Stimulated activated CD8-positive, alpha-beta memory T cell treated with anti-CD3 and anti-CD28 coated beads, Interleukin-4, amount 100 ng/mL, for 4 hours (primary cell): Measurements from ENCODE around the gene LRRTM1.

Source experiments
- DNase-seq, 2 donors: peaks; one replicate each; pipeline ENCODE4 v3.0.0-alpha.2; 2020; ENCODE audit warnings: low read depth in 2 of 2, low spot score in 1 of 2

The LRRTM1 gene

GRCh38 chr2:80303006-80303908, 1.3 kb downstream of the LRRTM1 start:
- no peak for DNase-seq

DNA sequence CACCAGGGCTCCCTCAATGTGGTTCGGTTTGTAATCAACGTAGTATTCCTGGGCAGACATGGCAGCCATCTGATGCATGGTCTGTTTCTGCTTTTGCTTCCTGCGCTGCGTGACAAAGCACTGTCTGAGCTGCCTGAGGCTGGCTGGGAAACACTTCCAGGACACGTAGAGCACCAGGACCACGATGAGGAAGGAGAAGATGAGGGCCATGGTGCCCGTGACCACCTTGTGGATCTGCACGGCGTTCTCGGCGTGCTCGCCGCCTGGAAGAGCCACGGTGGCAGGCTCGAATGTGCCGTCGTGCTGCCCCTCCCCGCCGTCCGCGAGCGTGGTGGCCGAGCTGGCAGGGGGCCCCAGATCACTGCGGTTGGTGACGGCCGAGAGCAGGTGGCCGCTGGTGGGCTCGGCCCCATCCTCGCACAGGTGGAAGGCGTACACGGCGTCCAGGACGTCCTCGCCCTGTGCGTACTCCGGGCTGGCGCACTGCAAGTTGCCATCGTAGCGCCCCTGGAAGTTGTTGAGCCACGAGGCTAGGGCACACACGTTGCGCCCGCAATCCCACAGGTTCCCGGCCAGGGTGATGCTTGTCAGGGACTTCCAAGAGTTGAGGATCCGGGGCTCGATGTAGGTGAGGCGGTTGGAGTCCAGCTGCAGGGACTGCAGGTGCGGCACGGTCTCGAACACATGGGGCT, 2.1 kb downstream of the LRRTM1 start:
- DNase-seq: no peak

DNA sequence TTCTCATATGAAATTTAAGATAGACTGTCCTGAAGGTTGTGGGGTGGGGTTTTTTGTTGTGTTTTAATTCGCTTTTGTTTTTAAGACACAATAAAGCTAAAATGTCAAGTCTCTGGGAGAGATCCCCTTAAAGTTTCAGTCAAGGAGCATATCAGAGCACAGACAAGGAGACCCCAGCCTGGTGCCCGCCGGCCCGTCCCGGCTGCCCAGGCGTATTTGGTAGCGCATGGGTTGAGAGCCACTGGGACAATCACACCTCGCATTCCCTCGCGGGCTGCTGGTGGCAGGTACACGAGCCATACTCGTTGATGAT, 2.6 kb downstream of the LRRTM1 start:
- no peak for DNase-seq

- DNase-seq: no peak
Measured at GRCh38 chr2:80300954-80301353, 3.6 kb downstream of the LRRTM1 start.

GRCh38 chr2:80300346-80300745, 4.2 kb downstream of the LRRTM1 start:
- DNase-seq: no peak

GRCh38 chr2:80299661-80300060, 4.9 kb downstream of the LRRTM1 start:
- DNase-seq: no peak

- DNase-seq: no peak
Measured at GRCh38 chr2:80298954-80299353, 5.6 kb downstream of the LRRTM1 start.

- no peak for DNase-seq
Measured at GRCh38 chr2:80293039-80293438, 11.5 kb downstream of the LRRTM1 start.

DNA sequence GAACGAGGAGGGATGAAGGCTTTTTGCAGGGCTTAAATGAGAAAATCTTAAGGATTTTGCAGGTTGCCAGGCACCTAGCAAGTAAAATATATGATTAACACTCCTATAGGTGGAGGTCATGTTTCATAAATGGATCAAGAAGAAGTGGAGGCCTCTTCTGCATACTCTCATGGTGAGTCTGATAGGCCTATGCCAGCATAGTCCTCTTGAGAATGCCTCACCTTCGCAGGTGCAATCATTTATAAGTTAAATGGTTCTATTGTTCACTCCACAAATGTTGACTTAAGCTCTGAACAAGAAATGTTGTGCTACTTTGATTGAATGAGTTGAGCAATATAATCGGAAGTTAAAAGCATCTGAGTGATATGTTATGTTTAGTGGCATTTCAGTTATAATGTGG, 12.1 kb downstream of the LRRTM1 start:
- DNase-seq: no peak

DNA sequence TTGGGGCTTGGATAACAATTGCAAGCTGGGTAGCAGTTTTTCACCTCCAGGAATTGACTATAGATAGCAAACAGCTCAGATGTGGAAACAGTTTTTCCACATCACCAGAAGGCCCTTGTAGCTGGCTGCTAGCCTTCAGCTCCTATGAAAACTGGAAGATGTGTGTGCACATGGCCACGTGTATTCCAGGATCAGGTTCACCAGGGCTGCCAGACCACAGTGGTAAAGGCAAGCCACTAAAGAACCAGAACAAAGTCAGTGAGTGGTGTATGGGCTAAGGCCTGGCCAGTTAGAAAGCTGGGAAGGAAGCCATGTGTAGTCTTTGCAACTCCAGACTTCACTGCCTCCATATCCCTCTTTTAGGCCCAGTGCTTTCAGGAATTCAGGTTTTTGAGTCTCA, 12.9 kb downstream of the LRRTM1 start:
- no peak for DNase-seq

- no peak for DNase-seq
Measured at GRCh38 chr2:80288576-80288975, 16.0 kb downstream of the LRRTM1 start.

DNA sequence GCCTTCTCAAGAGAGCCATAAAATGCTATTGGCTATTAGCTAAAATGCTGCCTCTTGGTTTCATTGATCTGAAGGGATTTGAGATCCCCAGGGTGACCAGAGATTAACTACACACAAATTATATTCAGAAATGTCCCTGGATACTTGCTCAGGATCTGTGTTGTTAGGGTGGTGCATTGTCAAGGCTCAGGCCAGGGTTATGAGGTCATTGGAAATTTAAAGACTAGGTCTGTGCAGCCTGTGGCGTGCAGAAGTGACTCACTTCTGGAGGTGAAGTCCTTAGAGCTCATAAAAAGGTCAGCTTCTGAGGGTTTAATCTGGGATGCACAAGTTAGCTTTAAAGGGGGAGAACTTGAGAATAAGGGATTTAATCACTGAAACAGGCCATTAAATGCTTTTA, 23.5 kb downstream of the LRRTM1 start:
- DNase-seq: no peak

DNA sequence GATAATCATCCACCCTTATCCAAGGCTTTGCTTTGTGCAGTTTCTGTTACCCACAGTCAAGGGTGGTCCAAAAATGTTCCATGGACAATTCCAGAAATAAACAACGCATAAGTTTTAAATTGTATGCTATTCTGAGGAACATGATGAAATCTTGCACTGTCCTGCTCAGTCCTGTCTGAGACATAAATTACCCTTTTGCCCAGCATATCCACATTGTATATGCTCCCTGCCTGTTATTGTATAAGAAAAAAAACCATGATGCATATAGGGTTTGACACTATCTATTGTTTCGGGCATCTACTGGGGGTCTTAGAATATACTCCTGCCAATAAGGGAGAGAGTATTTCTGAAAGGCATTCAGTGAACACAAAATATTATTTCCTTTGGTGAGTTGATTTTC, 24.0 kb downstream of the LRRTM1 start:
- no peak for DNase-seq

DNA sequence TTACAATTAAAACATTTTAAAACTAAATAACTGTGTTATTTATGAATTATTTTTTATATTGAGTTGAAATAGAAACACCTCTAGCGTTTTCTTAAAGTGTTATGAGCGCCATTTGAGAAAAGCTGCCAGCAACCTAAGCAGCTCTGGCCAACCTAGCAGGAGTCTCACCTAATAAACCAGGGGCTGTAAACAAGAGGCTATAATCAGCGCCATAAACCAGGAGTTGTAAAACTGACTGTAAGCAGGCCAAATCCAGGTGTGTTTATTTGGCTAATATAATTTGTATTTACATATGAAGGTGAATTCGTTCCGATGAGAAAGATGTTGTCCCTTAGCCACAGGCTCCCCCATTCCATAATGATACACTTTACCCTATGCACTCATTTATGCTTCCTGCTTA, 34.7 kb downstream of the LRRTM1 start:
- DNase-seq: no peak

GRCh38 chr2:80266231-80266630, 38.3 kb downstream of the LRRTM1 start:
- no peak for DNase-seq

DNA sequence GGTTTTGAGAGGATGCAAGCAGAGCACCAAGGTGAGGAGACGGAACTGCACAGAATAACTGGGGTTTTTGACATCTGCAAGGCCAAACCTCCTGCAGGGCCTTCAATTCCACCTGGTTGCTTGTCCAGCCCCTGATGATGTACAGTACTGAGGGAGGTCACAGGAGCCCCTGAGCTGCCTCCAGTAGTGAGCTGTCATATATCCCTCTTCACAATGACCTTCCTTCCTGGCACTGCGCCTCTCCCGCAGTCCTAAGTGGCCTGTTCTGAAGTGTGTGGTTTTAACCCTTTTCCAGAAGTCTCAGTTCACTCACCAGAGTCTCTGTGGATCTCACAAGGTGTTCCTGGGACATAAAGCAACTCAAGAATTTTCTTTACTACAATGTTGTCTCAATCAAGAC, 45.3 kb downstream of the LRRTM1 start:
- DNase-seq: no peak

- no peak for DNase-seq
Measured at GRCh38 chr2:80258793-80259192, 45.8 kb downstream of the LRRTM1 start.

DNA sequence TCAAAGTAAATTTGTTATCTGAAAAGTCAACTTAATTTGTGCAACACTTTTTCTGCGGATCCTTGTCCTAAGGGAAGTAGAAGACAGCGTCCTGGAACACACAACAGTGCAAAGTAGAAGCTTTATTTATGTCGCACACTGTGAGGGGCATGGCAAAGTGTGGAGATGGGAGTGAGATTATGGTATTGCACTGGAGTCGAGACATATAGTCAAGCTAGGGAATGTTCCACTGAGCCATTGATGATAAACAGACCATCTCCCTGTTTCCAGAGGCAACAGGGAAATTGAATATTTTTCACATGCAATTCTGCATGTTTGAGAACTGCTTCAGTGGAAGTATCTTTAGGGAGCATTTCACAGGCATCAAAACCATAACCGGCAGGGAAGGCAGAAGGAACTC, 46.2 kb downstream of the LRRTM1 start:
- DNase-seq: no peak

GRCh38 chr2:80257450-80257849, 47.1 kb downstream of the LRRTM1 start:
- DNase-seq: no peak

GRCh38 chr2:80256782-80257167, 47.8 kb downstream of the LRRTM1 start:
- DNase-seq: no peak

- DNase-seq: no peak
Measured at GRCh38 chr2:80255918-80256781, 48.4 kb downstream of the LRRTM1 start.
